HG03354 (cell line): ENCODE data around the gene KLK1.
"Not testable (repeated sequence)": the region's sequence is repeated elsewhere in the genome, so short reads cannot be mapped to it uniquely, and the experiment has no call there.

Experiments
- ATAC-seq: cut with Tn5 transposase; IDR thresholded peaks from one replicate; pipeline ENCODE4 v1.9.1; 2021; ENCODE audit warnings: mild to moderate bottlenecking; ENCODE audit not compliant: unreplicated experiment, poor library complexity, severe bottlenecking

KLK1 gene

GRCh38 chr19:50794876-50795663 is 28.5 kb downstream of the KLK1 start:
- ATAC-seq: no peak

DNA sequence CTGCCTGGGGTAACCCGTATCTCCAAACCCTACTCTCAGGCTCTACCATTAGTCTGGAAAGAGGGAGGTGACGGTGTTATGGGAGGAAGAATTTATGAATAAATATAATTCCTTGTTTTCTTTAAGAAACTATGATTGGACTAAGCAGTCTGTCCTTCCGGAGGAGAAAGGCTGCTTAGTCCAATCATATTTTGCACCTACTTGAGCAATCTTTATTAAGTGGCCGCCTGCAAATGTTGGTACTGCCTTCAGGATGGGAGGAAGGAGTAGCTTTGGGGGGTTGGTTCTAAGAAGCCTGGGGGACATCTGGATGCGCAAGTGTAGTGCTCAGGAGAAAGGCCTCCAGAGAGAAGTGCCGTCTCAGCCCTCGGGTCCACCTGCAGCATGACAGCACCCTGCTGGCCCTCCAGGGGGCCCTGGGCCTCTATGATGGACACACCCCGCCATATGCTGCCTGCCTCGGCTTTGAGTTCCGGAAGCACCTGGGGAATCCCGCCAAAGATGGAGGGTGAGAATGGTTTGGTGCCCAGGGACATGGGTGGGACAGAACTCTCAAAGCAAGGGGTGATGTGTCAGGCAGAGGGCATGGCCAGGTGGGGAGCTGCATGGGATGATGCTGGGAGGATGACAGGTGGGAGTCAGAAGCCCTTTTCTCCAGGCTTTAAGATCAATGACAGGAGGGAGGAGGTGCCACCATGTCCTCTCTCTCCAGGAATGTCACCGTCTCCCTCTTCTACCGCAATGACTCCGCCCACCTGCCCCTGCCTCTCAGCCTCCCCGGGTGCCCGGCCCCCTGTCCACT is 29.3 kb downstream of the KLK1 start:
- ATAC-seq: no peak

GRCh38 chr19:50793558-50794065 is 30.0 kb downstream of the KLK1 start:
- ATAC-seq: no peak

- ATAC-seq: no peak
Observed at GRCh38 chr19:50792272-50793250, 31.0 kb downstream of the KLK1 start.

- ATAC-seq: no peak
Observed at GRCh38 chr19:50791594-50792271, 31.9 kb downstream of the KLK1 start.

DNA sequence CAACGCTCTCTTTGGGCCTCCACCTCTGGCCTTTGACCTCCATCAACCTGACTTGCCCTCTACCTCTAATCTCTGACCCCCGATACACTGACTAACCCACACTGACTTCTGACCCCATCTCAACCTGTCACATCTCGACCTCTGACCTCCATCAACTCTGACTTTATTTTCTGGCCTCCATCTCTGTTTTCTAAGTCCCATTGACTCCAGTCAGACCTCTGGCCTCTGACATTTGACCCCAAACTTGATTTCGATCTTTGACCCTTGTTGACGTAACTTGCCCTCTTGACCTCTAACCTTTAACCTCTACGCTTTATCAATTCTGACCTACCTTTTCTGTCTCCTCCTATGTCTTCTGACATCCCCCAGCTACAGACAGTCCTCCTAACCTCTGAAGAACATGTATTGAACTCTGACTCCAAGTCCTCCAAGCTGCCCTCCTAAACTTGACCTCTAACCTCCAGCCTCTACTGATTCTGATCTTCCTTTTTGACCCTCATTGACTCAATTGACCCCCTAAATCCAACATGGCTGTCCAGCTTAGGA is 32.6 kb downstream of the KLK1 start:
- no peak for ATAC-seq

DNA sequence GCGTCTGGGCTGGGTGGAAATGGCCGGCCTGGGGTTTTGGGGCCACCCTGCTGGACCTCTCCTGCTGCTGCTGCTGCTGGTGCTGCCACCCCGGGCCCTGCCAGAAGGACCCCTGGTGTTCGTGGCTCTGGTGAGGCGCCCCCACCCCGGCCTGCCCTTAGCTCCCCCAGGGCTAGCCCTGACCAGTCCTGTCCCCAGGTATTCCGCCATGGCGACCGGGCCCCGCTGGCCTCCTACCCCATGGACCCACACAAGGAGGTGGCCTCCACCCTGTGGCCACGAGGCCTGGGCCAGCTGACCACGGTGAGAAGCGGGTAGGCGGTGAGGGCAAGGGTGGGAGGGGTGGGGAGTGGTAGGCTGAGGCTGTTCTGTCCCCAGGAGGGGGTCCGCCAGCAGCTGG is 33.2 kb downstream of the KLK1 start, which contains the start of gene ACP4:
Gene ACP4, plus strand, starts transcription at position 20 of the 400 bp plus-strand sequence. Its CDS starts 0 bp downstream, at position 20.
- ATAC-seq: no peak

GRCh38 chr19:50785329-50785728 is 38.3 kb downstream of the KLK1 start:
- ATAC-seq: no peak

GRCh38 chr19:50784710-50785109 is 38.9 kb downstream of the KLK1 start:
- ATAC-seq: no peak

- not testable (repeated sequence) for ATAC-seq
Observed at GRCh38 chr19:50783848-50784152, 39.8 kb downstream of the KLK1 start.

DNA sequence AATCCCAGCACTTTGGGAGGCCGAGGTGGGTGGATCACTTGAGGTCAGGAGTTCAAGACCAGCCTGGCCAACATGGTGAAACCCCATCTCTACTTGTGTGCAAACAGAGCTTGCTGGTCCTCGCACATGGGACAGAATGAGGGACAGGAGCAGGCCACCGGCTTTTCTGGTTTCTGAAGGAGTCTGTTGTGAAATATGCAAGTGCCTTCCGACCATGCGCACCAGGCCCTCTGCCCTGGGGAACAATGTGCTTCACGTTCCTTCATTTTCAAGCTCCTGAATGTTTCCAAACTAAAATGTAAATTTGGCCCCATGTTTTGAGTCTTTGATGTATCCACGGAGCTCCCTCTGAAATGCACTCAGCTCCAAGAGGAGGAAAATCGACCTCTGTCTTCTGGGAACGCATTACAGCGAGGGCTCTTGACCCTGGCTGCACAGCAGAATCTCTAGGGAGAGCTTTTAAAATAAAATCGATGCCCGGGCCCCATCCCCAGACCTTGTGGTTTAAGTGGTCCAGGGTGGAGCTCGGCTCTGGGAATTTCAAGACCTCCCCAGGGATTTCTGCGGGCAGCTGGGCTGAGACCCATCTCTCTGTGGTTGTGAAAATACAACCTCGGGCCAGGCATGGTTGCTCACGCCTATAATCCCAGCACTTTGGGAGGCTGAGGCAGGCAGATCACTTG is 42.7 kb downstream of the KLK1 start:
- no peak for ATAC-seq

GRCh38 chr19:50779504-50780457 is 43.8 kb downstream of the KLK1 start:
- no peak for ATAC-seq

- no peak for ATAC-seq
Observed at GRCh38 chr19:50778906-50779430, 44.6 kb downstream of the KLK1 start.

- ATAC-seq: no peak
Observed at GRCh38 chr19:50777830-50778303, 45.7 kb downstream of the KLK1 start.

DNA sequence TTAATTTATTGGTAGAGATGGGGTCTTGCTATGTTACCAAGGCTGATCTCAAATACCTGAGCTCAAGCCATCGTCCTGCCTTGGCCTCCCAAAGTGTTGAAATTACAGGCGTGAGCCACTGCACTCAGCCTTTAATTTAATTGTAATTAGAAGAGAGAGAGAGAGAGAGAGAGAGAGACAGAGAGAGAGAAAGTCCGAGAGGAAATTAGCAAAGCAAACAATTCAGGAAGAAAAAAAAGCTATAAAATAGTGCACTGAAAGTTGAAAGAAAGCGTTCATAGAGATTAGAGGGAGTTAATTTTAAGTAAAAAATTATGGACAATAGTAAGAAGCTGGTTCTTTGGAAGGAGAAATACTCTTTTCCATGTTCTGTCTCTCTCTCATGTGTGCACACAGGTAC is 46.3 kb downstream of the KLK1 start:
- no peak for ATAC-seq

DNA sequence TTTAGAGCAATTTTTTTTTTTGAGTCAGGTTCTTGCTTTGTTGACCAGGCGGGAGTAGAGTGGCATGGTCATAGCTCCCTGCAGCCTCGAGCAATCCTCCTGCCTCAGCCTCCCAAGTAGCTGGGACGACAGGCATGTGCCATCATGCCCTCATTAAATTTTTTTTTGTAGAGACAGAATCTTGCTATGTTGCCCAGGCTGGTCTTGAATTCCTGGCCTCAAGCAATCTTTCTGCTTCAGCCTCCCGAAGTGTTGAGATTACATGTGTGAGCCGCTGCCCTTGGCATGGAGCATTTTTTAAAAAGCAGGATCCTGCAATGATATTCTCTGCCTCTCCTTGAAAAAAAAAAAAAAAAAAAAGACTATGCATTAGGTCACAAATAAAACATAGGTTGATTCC is 47.5 kb downstream of the KLK1 start:
- no peak for ATAC-seq

DNA sequence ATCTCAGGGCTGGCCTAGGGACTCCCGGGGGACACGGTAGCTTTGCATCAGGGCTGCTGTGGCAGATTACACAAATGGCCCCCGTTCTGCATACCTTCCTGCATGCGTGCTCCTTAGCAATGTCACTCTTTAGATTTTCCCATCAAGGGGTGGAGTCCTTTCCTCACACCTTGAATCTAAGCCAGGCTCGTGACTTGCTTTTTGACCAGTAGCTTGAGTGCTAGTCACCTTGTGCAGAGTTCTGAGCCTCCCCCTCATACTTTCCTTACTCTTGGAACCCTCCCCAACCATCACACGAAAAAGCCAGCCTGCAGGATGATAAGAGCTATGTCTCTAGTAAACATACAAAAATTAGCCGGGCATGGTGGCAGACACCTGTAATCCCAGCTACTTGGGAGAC is 50.1 kb downstream of the KLK1 start:
- not testable (repeated sequence) for ATAC-seq
